Testis (tissue), 2 donors: ENCODE data around the gene SPI1.

Experiments
- POLR2A ChIP-seq: fragments of 450-650 bp; IDR thresholded peaks from one replicate; pipeline ENCODE4 v1.6.1; 2017; ENCODE audit warnings: antibody characterized with exemption, mild to moderate bottlenecking, moderate library complexity
- TF ChIP-seq, protein P1 (sequence below), 3 experiments: fragments of 450-650 bp in 2 of 3; fragments of 200-600 bp in 1 of 3; sonication (generic) in 1 of 3; IDR thresholded peaks; one replicate each; pipeline ENCODE4 v1.5.1; 2016 to 2019; ENCODE audit warnings: antibody characterized with exemption in 3 of 3, mild to moderate bottlenecking in 2 of 3, moderate library complexity in 1 of 3

DNA sequence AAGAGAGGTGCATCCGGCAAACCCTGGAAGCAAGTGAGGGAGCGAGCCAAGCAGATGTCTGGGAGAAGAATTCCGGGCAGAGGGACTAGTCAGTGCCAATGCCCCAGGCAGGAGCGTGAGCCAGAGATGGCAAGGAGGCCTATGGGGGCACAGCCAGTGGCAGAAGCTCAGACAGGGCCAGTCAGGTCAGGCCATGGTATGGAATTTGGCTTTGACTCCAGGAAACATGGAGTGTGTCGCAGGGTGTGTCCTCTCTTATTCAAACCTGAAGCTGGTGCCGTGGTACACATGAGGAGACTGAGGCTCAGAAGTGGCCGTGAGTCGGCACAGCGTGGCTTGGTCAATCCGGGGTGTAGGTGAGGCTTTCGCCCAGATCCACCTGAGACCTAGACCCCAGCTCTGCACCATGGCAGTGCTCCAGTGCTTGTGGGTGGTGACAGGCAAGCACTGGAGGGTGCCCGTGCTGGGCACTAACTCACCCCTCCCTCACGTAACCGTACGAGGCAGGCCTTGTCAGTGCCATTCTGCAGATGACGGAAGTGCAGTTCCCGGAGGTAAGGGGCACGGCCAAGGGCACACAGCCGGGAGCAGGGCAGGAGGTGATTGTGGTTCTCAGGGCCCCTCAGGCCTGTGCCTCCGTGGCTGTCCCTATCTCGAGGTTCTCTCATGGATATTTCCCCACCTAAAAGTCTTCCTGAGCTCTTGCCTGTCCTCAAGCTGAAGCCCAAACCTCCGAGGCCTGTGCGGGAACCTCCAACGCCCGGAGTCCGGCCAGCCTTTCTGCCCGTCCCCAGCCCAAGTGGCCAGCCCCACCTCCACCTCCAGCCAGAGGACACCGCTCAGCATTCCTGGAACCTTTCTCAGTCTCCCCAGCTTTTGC is 10.6 kb upstream of the SPI1 start:
- no peak for TF ChIP-seq POLR2A
- TF ChIP-seq, protein P1, sequence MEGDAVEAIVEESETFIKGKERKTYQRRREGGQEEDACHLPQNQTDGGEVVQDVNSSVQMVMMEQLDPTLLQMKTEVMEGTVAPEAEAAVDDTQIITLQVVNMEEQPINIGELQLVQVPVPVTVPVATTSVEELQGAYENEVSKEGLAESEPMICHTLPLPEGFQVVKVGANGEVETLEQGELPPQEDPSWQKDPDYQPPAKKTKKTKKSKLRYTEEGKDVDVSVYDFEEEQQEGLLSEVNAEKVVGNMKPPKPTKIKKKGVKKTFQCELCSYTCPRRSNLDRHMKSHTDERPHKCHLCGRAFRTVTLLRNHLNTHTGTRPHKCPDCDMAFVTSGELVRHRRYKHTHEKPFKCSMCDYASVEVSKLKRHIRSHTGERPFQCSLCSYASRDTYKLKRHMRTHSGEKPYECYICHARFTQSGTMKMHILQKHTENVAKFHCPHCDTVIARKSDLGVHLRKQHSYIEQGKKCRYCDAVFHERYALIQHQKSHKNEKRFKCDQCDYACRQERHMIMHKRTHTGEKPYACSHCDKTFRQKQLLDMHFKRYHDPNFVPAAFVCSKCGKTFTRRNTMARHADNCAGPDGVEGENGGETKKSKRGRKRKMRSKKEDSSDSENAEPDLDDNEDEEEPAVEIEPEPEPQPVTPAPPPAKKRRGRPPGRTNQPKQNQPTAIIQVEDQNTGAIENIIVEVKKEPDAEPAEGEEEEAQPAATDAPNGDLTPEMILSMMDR (IDR thresholded peaks at IDR 0.05), result no peak
